Amniotic stem cell (primary cell): Measurements from ENCODE around the gene RHOH.
"Not testable (repeated sequence)": the region's sequence is repeated elsewhere in the genome, so short reads cannot be mapped to it uniquely, and the experiment has no call there.

Source experiments
- DNase-seq: peaks from one replicate; lab custom pipeline; 2025; lab: John Stamatoyannopoulos, UW

The RHOH gene, protein sequence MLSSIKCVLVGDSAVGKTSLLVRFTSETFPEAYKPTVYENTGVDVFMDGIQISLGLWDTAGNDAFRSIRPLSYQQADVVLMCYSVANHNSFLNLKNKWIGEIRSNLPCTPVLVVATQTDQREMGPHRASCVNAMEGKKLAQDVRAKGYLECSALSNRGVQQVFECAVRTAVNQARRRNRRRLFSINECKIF

DNA sequence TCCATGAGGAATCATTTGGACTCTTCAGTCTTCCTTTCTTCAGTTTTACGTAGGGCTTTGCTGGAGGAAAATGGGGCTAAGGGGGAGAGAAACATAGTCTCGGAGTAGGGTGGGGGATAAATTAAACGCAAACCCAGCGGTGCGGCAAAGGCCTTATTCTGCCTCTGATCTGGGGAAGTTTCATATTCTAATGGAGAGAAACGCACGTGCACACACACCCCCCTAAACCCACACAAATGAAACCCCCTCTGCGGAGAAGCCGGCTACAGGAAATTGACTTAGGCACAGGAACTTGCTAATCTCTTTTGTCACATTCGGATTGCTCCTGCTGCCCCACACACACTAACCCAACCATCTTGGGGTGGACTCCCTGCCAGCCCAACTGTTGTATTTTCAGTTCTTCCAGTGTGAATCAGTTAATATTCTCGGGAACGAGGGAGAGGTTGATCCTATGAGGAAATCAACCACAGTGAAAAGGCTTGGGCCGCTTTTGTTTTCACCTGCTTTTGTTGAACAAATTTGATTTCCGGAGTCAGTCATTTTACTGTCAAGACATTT, at the start of gene RHOH:
TSS of gene RHOH (plus strand) at position 308 of the 558 bp plus-strand sequence. CDS start 46,356 bp downstream, outside the sequence.
- DNase-seq, result no peak

DNA sequence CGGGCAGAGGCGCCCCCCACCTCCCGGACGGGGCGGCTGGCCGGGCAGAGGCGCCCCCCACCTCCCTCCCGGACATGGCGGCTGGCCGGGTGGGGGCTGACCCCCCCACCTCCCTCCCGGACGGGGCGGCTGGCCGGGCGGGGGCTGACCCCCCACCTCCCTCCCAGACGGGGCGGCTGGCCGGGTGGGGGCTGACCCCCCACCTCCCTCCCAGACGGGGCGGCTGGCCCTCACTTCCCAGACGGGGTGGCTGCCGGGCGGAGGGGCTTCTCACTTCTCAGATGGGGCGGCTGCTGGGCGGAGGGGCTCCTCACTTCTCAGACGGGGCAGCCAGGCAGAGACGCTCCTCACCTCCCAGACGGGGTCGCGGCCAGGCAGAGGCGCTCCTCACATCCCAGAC, 49.3 kb upstream of the RHOH start:
- DNase-seq, result not testable (repeated sequence)

DNA sequence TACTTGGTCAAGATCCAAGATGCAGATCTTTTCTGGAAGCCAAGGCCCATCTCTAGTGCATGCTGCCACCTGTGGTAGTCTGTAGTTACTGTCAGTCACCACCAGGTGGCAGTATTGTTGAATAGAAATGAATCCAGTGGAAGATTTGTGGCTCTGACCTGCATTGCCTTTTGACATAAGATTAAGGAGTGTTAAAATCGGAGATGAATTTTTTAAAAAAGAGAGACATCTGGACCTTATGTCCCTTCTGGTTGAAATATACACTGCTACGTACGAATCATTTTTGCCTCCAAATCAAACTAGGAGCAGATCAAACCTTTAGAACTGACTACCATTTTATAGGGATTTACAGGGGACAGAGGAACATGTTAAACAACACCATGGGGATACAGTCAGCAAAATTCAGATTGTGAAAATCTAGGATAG, 46.9 kb upstream of the RHOH start:
- peak; percentile 35 for DNase-seq

DNA sequence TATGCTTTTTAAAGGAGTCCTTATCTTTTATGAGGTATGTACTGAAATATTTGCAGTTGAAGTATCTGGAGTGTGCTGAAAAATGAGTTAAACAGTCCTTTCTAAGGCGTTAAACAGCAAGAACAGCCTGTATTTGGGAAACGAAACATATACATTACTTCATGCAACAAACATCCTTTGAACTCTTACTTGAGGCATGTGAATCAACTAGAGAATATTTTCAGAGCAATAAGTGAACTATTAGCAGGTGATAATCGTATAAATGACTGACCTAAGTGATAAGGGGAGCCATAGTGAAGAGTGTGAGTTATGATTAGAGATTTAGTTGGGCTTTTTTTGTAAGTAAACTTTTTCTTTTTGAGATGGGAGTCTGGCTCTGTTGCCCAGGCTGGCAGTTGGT, 45.9 kb upstream of the RHOH start:
- DNase-seq, result no peak

DNA sequence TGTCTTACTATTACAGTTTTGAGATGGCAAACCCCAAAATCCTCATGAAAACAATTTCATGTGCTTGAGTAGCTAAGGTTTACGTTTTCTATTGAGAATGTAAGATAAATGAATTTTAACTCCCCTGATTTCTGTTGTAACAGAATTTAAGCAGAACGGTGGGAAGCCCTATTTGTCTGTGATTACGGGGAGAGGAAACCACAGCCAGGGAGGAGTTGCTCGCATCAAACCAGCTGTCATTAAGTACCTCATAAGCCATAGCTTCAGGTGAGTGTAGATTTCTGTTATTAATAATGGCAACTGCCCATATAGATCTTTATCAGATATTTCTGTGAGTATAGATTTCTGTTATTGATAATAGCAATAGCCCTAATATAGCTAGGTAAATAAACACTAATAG, 44.2 kb upstream of the RHOH start:
- no peak for DNase-seq

DNA sequence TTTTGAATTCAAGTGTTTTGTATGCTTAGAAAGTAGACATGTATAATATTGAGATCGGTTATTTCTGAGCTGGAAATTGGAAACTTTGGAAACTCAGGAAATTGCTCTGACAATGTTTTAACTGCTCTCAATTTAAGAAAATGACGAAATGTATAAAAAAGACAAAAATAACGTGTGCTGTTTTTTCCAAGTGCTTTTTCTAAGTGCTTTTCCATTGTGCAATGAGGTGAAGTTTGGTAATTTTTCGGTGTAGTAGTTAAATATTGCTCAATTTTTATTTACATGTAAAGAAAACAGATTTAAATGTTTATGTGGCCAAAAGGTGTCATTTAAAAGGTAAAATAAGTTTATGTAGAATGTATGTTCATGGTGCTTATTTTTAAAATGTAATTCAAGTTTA, 39.4 kb upstream of the RHOH start:
- DNase-seq, result no peak

DNA sequence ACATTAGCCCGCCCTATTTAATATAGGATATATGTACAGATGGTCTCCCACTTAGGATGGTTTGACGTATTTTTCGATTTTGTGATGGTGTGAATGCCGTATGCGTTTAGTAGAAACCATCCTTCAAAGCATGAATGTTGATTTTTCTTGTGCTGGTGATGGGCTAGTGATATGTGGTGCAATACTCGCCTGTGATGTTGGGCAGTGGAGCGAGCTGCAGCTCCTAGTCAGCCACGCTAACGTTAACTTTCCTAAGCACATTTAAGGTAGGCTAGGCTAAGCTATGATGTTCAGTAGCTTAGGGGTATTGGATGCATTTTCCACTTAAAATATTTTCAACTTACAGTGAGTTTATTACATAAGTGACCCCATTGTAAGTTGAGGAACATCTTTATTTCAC, 36.6 kb upstream of the RHOH start:
- no peak for DNase-seq

DNA sequence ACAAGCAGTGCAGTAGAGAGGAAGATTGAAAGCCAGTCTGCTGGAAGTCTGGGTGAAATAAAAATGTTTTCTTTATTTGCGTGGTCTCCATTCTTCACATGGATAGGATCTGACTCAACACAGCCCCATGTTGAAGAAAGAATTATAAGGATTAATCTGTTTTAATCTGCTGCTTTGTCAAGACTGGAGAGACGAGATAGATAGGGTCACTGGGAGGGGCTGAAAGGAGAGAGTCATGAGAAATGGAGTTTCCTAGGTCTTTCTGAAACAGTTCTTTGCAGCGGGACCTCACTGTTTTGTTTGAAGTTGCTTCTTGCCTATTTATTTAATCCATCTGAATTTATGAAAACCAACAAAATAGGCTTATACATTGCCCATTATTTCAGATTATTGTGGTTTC, 32.4 kb upstream of the RHOH start:
- no peak for DNase-seq

DNA sequence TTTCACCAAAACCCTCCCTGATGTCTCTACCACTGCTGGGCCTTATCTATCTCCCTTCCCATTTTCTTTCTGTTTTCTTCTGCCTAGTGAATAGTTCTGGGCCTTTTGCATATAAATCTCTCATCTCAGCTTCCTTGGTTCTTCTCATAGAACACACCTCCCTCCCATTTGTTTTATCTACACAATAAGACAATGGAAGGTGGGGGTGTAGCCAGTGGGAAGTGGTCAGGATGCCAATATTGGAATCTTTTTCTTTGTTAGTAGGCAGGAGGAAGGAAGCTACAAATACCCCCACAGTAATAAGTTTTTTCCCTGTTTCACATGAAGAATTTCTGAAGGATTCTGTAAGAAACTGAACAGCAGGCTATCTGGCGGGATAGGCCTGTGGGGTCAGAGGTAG, 30.9 kb upstream of the RHOH start:
- DNase-seq, result no peak

DNA sequence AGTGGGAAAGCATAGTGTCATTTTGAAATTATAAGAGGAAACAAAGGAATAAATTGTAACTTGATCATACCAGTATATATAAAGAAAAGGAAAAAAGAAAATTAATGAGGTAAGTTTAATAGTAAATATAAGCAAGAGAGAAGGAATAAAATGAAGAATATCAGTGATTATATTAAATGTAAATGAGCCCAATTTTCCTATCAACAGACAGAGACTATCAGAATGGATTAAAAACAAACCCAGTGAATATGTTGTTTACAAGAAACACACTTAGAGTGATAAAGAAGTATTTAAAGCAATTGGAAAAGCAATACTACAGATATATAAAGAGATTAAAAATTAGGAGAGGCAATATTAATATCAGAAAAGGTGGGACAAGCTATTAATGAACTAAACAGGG, 28.8 kb upstream of the RHOH start:
- no peak for DNase-seq

DNA sequence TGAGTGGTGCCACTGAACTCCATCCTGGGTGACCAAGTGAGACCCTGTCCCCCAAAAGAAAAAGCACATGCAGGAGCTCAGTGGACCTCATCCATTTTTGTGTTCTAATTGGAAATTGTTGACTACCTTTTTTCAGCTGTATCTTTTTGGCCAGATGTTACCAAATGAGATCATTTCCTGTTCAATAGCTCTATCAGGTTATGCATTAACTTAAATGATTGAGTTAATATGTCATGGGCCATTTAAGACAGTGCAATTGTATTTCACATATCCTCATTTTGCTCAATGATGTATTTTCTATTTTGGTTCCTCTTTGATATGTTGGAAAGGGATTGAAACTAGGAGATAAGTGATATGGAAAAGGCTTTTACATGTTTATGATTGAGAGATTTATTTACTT, 26.2 kb upstream of the RHOH start:
- no peak for DNase-seq

DNA sequence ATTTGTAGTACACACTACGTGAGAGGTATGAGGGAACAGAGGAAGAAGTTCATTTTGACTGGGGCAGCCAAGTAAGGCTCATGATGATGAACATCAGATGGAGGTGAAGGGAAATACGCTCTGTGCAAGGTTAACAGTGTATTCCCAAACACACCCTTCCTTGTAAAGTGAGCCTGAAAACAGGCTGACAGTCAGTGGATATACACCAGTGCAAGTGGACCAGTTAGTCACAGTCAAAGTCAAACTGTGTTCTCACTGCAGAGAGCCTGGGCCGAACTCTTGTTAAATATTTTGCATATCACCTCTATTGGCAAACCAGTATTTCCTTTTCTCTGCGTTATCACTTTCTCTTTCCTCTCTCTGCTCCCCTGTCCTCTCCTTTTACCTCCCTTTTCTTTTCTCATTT, 23.4 kb upstream of the RHOH start:
- DNase-seq, result no peak

DNA sequence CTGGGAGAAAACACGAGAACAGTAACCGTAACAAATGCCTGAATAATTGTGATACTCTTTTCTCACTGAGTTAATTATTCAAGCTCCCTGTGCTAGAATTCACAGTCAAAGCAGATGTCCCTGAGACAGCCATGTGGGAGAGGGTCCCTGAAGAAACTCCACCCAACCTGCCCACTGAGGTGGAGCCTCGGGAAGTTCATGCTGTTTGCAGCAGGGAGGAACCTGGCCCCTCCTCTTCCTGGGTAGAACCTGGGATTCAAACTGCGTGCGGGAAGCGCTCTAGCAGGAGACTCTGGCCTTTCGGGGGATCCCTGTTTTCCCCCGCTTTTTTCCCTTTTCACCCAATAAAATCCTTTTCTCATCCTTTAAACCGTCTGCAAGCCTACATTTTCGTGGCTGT, 20.2 kb upstream of the RHOH start:
- no peak for DNase-seq

DNA sequence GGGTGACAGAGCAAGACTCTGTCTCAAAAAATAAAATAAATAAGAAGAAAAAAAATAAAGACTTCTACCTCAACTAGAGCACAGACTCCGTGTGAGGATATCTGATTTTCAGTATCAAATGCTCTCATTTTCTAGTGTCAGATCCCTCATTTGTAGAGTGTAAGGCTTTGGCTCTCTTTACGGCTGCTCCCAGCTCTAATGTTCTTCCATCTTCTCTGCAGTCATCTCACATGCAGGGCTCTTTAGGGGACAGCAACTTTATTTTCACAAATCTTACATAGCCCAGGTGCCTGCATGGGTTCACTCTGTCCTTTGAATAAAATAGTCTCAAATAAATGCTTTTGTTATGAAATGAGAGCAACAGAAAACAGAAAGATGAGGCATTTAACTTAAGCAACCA, 19.2 kb upstream of the RHOH start:
- no peak for DNase-seq

DNA sequence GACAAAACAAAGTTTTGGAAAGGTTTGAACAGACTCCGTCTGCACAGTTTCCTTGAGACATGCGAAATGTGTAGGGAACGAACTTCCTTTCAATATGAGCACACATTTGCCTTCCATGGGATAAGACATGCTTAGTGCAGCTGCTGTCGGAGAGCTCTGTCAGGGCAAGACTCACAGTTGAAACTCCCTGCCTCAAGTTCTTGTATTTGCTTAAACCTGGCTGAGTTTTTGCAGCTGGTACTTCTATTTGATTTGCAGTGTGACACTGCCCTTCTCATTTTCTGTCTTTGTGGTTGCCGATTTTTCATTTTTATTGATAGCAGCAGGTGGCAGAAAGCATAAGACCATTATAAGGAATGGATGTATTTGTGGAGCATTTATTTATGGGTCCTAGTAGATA, 18.2 kb upstream of the RHOH start:
- no peak for DNase-seq

DNA sequence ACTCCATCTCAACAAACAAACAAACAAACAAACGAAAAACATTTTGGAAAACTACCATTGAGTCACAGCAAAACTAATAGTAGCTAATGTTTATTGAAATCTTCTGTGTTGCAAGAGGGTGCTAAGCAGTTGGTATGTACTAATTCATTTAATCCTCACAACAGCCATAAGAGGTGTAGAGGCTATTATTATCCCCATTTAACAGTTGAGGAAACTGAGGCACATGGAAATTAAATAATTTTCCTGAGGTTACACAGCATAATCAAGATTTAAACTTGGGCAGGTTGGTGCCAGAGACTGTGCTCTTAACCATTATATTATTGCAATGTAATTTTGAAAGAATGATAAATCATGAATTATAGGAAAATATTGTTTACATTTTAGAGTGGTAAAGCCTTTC, 17.5 kb upstream of the RHOH start:
- DNase-seq, result no peak

DNA sequence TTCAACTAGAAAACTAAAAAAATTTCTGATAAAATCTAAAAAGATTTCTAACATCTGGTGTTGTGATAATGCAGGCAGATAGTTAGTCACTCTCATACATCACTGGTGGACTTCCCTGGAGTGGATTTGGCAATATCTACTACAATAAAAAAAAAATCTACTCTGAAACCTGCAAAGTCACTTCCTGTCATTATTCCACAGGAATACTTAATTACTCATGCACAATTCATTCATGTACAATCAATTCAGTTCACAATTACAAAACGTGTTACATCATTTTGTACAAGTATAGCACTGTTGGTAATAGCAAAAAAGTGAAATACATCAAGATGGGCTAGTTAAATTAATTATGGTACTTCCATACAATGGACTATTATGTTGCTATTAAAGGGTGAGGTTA, 16.5 kb upstream of the RHOH start:
- DNase-seq, result no peak

DNA sequence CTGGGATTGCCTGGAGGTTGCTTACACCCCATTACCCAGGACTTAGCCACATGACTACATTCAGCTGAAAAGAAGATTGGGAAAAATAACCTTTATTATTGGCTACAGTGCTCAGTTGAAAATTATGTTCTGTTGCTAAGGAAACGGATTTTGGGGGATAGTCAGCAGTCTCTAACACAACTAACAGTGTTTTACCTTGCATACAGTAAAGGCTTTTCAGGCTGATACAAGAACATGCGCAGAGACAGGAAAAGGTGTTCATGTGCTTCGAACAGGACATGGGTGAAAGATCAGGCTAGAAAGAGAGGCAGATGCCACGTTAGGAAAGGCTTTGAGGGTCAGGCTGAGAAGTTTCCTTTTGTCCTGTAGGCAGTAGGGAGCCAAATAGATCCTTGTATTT, 14.8 kb upstream of the RHOH start:
- no peak for DNase-seq

DNA sequence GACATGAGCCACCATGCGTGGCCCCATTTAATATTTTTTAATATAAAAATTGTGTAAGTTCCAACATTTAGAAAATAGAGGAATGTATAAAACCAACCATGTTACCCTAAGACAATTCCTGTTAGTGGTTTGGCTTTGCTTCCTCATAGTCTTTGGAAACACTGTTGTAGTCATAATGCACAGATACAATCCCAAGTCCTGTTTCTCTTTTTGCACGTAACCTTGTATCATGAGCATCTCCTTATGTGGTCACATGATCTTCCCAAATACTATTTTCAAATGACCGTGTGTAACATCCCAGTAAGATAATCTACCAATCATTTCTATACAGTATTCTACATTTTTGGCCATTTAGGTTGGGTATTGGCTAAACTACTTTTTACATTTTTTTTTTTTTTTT, 13.9 kb upstream of the RHOH start:
- DNase-seq, result no peak

DNA sequence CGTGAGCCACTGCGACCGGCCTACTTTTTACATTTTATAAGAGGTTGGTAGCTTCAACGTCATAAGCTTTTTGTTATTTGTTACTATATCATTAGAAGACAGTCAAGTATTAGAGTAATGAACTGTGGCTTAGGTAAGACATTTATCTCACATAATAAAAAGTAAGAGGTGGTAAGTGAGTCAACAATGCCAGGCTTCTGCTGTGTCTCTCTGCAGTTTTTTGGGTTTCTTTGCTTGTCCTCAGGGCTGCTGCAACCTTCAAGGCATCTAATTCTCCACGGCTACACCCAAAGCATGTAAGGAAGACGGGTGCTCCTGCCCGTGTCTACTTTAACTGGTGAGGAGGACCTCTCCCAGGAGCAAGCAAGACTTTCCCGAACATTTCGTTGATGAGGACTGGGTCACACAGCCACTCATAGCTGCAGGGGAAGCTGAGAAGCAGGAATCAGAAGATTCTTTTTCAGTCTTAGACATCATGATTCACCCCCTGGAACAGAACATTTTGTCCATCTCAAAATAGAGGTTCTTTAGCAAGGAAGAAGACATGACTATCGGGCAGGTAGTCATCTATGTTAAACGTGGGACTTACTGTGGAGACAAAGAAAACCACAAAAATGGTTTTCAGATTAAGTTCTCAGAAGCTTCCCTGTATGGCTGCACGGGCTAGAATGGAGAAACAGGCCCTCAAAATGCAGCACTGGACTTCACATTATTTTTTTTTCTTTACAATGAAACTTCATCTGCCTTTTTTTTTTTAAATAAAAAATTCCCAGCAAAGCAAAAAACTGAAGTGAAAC, 13.0 kb upstream of the RHOH start:
- DNase-seq, result no peak

DNA sequence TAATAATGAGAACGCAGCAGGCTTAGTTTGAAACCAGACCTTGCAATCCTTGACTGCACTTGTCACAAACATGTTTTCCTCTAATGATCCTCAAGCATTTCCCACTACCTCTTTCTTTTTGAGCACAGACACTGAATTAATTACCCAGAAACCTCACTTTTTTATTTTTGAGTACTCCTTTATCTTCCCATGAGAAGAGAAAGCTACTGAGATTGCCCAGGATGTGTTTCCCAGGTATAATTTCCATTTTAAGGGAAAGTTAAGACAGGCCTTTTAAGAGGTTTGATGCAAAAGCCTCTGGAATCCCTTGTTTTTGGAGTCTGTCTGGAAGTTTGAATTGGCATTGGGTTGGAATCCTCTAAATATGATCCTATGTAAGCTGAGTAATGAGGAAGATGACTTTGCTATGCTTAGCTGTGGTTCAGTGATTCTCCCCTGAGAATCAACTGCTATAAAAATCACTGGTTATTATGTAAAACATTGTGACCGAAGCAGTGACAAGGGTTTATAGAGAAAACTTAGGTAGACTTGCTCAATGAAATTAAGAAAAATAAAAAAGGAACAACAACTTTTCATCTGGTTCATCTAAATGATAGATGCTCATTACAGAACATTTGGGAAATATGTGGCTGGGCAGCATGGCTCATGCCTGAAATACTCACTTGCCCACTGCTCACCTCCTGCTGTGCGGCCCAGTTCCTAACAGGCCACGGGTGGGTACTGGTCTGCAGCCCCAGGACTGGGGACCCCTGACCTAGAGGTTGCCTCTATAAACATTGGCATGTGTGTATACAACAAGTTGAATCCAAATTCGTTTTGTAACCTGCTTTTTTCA, 10.8 kb upstream of the RHOH start:
- no peak for DNase-seq

DNA sequence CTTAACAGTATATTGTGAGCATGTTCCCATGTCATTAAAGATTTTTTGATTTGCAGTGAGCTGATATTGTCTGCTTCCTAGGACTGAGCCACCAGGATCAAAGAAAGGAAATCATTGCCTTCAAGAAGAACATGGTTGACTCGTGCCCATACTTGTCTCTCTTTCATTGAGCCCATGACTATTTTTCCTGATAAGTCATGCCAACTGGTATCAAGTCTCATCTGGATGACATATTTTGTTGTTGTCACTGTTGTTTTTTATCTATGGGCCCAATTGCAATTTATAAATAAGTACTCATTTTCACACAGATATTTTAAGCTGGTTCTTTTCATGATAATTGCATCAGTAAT, 10.2 kb upstream of the RHOH start:
- no peak for DNase-seq

DNA sequence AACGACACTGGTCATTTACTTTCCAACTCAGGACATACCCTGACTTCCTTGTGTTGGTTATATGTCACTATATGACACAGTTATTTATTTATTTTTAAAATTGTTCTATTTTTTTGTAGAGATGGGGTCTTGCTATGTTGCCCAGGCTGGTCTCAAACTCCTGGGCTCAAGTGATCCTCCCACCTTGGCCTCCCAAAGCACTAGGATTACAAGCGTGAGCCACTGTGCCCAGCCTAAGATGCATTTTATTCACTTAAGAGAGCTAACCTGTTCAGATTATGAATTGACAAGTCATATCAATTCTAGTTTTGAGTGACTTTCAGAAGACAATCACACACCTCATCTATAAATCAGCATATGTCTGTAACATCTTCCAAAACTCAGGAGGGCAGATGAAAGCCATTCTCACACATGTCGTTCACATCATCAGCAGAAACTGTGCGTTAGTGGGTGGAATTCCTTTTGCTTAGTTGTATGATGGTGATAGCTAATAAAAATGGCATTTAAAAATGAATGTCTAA, 9.4 kb upstream of the RHOH start:
- DNase-seq, result no peak
